OCI-LY3 (cell line): ENCODE results near the gene PARD3B.

Source experiments
- H2AFZ ChIP-seq: fragments of 200-600, 300-600 bp; shearing (Covaris generic); 2 replicates; pipeline ENCODE4 v1.6.0; 2014; ENCODE audit warnings: antibody characterized with exemption, low read depth, low read length
- H3K27ac ChIP-seq: fragments of 200-600, 300-600 bp; sonication (generic); 2 replicates; pipeline ENCODE4 v1.5.1; 2014; ENCODE audit warnings: mild to moderate bottlenecking, low read length, moderate library complexity, mixed read lengths
- H3K27me3 ChIP-seq: fragments of 200-600, 300-600 bp; sonication (generic); 2 replicates; pipeline ENCODE4 v1.6.1; 2014; ENCODE audit warnings: low read depth, low read length, mixed read lengths
- H3K36me3 ChIP-seq: fragments of 200-600, 300-600 bp; sonication (generic); replicated peaks from 2 replicates; pipeline ENCODE3; 2014; ENCODE audit warnings: low read depth, low read length, mixed read lengths
- H3K4me1 ChIP-seq: fragments of 300-600, 200-600 bp; sonication (generic); 2 replicates; pipeline ENCODE4 v1.6.1; 2014; ENCODE audit warnings: low read length, mixed read lengths
- H3K4me2 ChIP-seq: fragments of 200-600, 300-600 bp; sonication (generic); 2 replicates; pipeline ENCODE4 v1.6.1; 2014; ENCODE audit warnings: low read length, mixed read lengths
- H3K4me3 ChIP-seq: fragments of 300-600, 200-600 bp; sonication (generic); 2 replicates; pipeline ENCODE4 v1.5.1; 2014; ENCODE audit warnings: antibody characterized with exemption, mild to moderate bottlenecking, low read length, moderate library complexity
- H3K79me2 ChIP-seq: fragments of 300-600, 200-600 bp; shearing (Covaris generic); 2 replicates; pipeline ENCODE4 v1.6.1; 2014; ENCODE audit warnings: mild to moderate bottlenecking, low read length, mixed read lengths
- H3K9ac ChIP-seq: fragments of 300-600, 200-600 bp; shearing (Covaris generic); 2 replicates; pipeline ENCODE4 v1.6.0; 2014; ENCODE audit warnings: mild to moderate bottlenecking, low read length, moderate library complexity
- H3K9me3 ChIP-seq: fragments of 200-600, 300-600 bp; shearing (Covaris generic); 2 replicates; pipeline ENCODE4 v1.6.1; 2014; ENCODE audit warnings: low read length, mixed read lengths; ENCODE audit not compliant: insufficient read depth
- H4K20me1 ChIP-seq: fragments of 200-600, 300-600 bp; sonication (generic); 2 replicates; pipeline ENCODE4 v1.6.1; 2016; ENCODE audit warnings: low read length, mixed read lengths; ENCODE audit not compliant: insufficient read depth
- CTCF ChIP-seq: fragments of 200-600, 300-600 bp; sonication (generic); IDR thresholded peaks from 2 replicates; pipeline ENCODE4 v1.5.1; 2014; ENCODE audit warnings: antibody characterized with exemption, low read length, low read depth
- EZH2phosphoT487 ChIP-seq: fragments of 200-600 bp; shearing (Covaris generic); IDR thresholded peaks from 2 replicates; pipeline ENCODE4 v1.6.1; 2018; ENCODE audit warnings: antibody characterized with exemption, mixed run types, low read depth

Gene PARD3B

DNA sequence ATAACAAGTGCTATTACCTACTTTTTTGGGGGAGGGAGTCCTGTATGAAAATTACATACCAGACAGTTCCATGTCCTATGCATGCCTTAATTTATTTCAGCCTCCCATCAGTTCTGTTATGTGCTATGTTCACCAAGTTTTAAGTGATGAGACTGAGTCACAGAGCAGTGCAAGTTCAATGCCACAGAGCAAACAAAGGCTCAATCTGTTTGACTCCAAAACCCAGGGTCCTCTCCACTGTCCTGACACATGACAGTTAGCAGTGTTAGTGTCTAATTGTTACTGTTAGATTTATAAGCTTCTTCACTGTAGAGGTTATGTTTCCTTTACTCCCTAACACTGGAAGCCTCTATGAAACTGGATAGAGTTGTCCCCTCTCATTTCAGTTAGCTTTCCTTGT, 498.0 kb downstream of the PARD3B start:
- H2AFZ ChIP-seq, result no peak overlapping the region
- H3K4me3 ChIP-seq, result no peak overlapping the region
- H3K79me2 ChIP-seq, result no peaks in the 10 kb centered on the region
- H3K36me3 ChIP-seq, result no peaks in the 10 kb centered on the region
- H3K27ac ChIP-seq, result no peak overlapping the region
- TF ChIP-seq CTCF (no peak), EZH2phosphoT487 (no peak)
- H3K9ac ChIP-seq, result no peak overlapping the region
- no peaks in the 10 kb centered on the region for H3K27me3 ChIP-seq
- no peaks in the 10 kb centered on the region for H4K20me1 ChIP-seq
- no peaks in the 10 kb centered on the region for H3K4me1 ChIP-seq
- no peaks in the 10 kb centered on the region for H3K9me3 ChIP-seq
- H3K4me2 ChIP-seq, result no peak overlapping the region

- Histone ChIP-seq H3K36me3 (no peaks in the 10 kb centered on the region), H3K79me2 (no peaks in the 10 kb centered on the region), H3K9ac (no peak overlapping the region), H2AFZ (no peak overlapping the region), H3K4me3 (no peak overlapping the region), H3K4me1 (no peaks in the 10 kb centered on the region), H3K9me3 (no peaks in the 10 kb centered on the region), H3K27me3 (no peaks in the 10 kb centered on the region), H4K20me1 (no peaks in the 10 kb centered on the region), H3K27ac (no peak overlapping the region), H3K4me2 (no peak overlapping the region)
- TF ChIP-seq CTCF (no peak), EZH2phosphoT487 (no peak)
Observed at GRCh38 chr2:205045706-205046105, 500.4 kb downstream of the PARD3B start.

GRCh38 chr2:205047273-205047839, 502.1 kb downstream of the PARD3B start:
- no peaks in the 10 kb centered on the region for H3K79me2 ChIP-seq
- no peak overlapping the region for H3K4me2 ChIP-seq
- no peak overlapping the region for H3K27ac ChIP-seq
- H3K36me3 ChIP-seq, result no peaks in the 10 kb centered on the region
- no peaks in the 10 kb centered on the region for H4K20me1 ChIP-seq
- TF ChIP-seq CTCF (no peak), EZH2phosphoT487 (no peak)
- H3K9me3 ChIP-seq, result no peaks in the 10 kb centered on the region
- H3K27me3 ChIP-seq, result no peaks in the 10 kb centered on the region
- no peak overlapping the region for H2AFZ ChIP-seq
- no peaks in the 10 kb centered on the region for H3K4me1 ChIP-seq
- no peak overlapping the region for H3K4me3 ChIP-seq
- no peak overlapping the region for H3K9ac ChIP-seq

- 0 out of 2 replicates have a peak, but pooled peaks cover 3% of the 10 kb centered on the region for H3K4me1 ChIP-seq
- no peak overlapping the region for H3K27ac ChIP-seq
- TF ChIP-seq CTCF (0 out of 2 replicates have a peak, but pooled peaks have one; percentile 6), EZH2phosphoT487 (no peak)
- no peaks in the 10 kb centered on the region for H3K36me3 ChIP-seq
- H3K9me3 ChIP-seq, result no peaks in the 10 kb centered on the region
- no peak overlapping the region for H3K9ac ChIP-seq
- no peak overlapping the region for H2AFZ ChIP-seq
- no peak overlapping the region for H3K4me3 ChIP-seq
- H3K4me2 ChIP-seq, result no peak overlapping the region
- H3K79me2 ChIP-seq, result no peaks in the 10 kb centered on the region
- no peaks in the 10 kb centered on the region for H3K27me3 ChIP-seq
- H4K20me1 ChIP-seq, result no peaks in the 10 kb centered on the region
Observed at GRCh38 chr2:205051417-205051816, 506.1 kb downstream of the PARD3B start.
